GM21381 (cell line): ENCODE data around the gene ZC3H18.
A peak's percentile ranks its signal among the peaks of the same experiment; 100 is the strongest.

Experiments
- ATAC-seq: cut with Tn5 transposase; IDR thresholded peaks from one replicate; pipeline ENCODE4 v1.9.1; 2021; ENCODE audit warnings: mild to moderate bottlenecking, moderate library complexity; ENCODE audit not compliant: unreplicated experiment

Gene ZC3H18

DNA sequence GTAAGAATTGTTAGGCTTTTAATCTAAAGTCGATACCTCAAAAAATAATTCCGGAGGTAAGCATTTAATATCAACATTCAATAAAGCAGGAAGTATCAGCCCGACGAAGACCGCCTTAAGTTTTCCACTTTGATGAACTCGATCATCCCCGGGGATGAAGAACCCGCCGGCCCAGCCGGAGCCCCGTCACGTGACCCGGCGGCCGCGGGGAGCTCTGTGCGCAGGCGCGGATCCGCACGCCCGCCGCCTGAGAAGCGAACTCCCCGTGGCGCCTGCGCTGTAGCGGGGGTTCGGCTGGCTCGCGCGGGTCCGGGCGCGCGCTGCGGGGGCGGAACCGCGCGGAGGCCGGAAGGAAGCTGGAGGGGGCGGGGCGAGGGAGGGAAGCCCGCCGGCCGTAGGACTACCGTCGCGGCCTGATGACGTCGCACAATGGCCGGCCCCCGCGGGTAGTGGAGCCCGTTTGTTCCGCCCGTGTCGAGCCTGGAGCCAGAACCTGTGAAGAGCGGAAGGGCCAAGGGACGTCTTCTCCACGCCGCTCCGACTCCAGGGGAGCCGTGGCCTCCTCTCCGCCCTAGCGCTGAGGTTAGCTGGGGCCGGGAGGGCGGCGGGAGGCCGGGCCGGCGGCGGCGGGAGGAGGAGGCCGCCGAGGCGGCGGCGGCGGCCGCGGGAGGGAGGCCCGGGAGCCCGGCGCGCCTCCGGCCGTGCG, at the start of gene ZC3H18:
TSS of gene ZC3H18 (plus strand) at position 419 of the 706 bp plus-strand sequence. CDS start 6,721 bp downstream, outside the sequence.
- ATAC-seq = peak; percentile 82

DNA sequence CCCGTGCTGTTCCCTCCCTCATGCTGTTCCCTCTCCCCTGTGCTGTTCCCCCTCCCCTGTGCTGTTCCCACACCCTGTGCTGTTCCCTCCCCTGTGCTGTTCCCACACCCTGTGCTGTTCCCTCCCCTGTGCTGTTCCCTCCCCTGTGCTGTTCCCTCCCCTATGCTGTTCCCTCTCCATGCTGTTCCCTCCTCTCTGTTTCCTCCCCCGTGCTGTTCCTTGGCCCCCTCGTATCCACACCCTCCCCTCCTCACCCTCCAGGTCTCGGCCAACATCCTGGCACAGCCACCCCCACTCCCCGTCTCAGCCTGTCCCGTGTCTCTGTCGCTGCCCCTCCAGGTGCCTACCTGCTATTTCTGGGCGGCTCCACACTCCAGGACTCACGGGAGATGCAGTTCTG, 48.5 kb upstream of the ZC3H18 start:
- no peak for ATAC-seq

DNA sequence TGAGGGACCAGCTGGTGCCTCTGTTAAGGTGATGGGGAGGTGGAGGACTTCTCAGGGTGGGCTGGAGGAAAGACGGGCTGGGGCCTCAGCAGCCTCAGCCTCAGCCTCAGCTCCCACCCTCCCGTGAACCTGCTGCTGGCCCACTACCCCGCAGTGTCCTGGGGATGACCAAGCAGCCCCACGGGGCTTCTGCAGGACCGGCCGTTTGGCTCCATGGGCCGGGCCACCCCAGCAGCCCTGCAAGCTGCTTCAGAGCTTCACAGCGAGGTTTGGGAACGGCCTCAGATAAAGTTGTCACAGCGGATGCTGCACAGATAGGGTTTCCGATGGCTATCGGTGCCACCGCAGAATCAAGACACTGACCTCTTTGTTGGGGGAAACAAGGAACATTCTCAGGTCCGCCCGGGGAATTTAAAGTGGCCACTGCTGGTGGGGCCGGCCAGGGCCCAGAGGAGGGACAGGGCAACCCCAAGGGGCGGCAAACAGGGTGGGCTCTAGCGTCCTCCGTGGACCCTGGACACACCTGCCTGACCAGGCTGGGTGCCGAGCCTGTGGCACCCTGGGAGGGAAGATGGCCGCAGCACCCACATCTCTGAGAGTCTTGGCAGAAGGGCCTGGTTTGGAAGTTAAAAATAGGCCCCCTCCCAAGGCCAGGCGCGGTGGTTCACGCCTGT, 47.8 kb upstream of the ZC3H18 start:
- no peak for ATAC-seq

- ATAC-seq = no peak
Measured at GRCh38 chr16:88523309-88524161, 46.7 kb upstream of the ZC3H18 start.

DNA sequence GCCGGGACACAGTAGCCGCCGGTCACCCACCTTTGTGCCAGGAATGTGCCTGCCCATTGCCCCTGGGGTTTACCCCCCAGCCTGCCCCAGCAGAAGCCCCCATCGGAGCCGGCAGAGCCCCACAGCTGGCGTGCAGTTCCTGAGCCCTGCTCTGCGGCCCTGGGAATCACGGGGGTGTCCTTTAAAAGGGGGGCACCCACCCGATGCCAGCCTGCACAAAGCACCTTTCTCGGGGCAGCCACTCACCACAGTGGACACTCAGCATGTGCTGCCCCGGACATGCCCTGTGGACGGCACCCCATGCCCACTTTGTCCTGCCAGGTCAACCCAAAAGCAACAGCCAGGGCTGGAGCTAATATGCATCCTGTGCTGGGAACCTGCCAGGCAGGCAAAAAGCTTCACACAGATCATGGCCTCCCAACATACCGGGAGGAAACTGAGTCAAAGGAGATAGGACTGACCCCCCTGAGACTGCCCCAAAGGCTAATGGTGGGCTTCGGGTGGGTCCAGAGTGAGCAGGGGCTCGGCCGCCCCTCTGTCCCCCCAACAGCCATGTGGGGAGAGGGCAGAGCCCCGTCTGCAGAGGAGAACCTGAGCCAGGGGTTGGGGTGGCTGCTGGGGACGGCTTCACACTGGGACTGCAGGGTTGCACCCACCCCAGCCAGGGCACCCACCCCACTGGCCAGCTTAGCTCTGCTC, 45.8 kb upstream of the ZC3H18 start:
- no peak for ATAC-seq

DNA sequence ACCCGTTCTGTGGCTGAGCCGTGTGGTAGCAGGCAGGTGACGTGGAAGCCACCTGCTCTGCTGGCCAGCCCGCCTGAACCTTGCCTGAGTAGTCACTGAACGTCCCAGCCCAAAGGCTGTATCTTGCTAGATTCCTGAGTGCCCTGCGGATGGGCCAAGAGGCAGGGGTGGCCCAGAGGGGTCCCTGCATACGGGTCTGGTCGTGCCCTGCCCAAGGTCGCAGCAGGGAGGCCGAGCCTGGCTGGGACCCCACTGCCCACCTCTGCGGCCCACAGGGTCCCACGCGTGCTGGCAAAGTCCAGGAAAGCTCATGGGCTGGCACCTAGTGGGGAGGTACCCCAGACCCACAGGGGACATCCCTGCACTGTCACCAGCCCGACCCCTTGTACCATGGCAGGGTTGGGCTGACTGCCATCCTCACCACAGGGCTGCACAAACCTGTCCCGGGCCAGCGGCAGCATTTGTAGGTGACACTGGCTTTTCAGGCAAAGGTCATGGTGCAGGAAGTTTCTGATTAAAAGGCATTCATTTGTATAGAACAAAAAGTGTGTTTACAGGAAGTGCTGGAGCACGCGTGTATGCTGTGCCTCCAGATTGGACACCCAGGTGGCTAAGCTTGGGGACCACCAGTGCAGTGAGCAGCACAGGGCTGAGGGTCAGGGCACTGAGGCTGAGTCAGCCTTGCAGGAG, 45.1 kb upstream of the ZC3H18 start:
- no peak for ATAC-seq

- no peak for ATAC-seq
Measured at GRCh38 chr16:88525663-88525990, 44.6 kb upstream of the ZC3H18 start.

DNA sequence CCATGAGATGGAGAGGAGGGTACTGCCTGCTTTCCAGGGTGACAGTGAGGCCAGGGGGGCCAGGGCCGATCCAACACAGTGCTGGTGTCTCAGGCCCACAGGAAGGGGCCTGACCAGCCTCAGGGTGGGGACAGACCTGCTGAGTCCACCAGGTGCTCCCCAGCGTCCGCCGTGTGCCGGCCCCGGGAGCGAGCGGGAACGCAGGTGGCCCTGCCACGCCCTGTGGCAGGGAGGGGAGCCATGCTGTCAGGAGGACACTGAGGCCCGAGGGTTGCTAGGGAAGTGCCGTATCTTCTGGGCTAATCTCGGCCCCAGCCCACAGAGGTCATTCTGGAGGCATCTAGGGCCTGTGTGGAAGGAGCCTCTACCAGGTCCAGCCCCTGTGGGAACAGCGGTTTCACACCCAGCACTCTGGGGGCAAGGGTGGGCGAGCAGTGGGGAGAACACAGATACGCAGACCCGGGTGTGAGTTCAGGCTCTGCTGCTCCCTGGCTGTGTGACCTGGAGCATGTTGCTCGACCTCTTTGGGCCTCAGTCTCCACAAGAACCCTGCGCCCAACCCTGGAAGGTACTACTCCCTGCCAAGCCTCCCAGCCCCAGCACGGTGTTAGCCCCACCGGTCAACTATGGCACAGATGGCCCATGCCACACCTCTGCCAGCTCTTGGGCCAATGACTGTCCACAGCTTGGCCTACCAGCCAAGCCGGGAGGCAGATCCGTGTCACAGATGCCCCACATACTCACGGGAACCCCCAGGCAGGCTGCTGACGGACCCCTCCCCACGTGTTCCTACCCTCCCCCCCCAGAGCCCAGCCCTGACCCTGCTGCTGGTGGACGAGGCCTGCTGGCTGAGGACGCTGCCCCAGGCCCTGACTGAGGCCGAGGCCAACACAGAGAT, 43.9 kb upstream of the ZC3H18 start:
- ATAC-seq = no peak

DNA sequence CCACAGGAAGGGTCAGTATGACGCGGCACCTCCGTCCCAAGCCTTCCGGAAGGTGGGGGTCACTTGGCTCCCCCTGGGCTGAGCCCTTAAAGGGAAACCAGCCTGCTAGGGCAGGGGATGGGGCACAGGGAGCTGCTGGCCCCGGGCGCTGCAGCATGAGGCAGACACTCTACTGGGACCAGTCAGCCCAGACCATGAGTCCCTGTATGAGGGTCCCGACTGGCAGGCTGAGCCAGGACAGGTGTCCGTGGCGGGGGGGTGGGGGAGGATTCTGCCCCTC, 43.4 kb upstream of the ZC3H18 start:
- no peak for ATAC-seq

DNA sequence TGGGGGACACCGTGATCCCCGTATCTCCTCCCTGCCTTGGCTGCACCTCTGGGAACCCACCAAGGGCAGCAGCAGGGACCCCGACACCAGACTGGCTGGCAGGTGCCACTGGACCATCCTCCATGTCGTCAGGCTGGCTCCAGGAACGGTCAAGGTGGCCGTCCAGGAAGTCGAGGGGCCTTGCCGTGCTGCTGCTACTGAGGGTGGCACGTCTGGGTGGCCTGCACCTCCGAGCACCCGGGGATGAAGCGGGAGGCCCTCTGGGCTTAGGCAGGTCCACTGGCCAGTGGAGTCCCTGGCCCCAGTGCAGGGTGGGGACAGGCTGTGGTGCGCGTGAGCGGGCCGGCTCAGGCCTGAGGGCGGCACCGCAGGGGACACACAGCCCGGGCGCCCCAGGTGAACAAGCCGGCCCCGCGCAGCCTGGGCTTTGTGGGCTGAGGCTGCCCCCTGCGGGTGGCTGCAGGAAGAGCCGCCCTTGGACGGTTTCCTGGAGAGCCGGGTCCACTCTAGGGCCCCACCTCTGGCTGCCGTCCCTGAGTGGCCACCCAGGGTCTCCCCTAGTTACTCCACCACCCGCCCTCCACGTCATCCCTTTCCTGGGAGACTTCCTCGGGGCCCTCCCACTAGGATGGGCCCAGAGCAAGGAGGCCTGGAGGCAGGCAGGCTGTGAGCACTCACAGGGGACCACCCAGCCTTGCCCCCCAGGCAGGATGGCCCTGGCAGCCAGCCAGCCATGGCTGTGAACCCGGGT, 42.8 kb upstream of the ZC3H18 start:
- ATAC-seq = no peak

- ATAC-seq = no peak
Measured at GRCh38 chr16:88527937-88528743, 42.1 kb upstream of the ZC3H18 start.

DNA sequence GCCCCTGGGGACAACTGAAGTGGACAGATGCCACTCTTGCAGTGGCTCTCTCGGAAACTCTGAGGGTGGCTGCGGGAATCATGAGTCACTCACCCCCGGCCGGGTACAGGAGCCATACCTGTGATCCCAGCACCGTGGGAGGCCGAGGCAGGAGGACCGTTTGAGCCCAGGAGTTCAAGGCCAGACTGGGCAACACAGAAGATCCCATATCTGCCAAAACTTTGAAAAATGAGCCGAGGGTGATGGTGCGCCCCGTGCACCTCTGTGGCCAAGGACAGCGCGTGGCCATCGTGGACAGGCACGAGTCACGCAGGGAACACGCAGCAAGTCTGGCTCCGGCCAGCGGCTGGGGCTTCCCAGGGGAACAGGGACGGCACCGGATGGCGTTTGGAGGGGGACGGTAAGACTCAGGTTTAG, 41.3 kb upstream of the ZC3H18 start:
- ATAC-seq = no peak

- ATAC-seq = no peak
Measured at GRCh38 chr16:88529596-88529995, 40.6 kb upstream of the ZC3H18 start.

DNA sequence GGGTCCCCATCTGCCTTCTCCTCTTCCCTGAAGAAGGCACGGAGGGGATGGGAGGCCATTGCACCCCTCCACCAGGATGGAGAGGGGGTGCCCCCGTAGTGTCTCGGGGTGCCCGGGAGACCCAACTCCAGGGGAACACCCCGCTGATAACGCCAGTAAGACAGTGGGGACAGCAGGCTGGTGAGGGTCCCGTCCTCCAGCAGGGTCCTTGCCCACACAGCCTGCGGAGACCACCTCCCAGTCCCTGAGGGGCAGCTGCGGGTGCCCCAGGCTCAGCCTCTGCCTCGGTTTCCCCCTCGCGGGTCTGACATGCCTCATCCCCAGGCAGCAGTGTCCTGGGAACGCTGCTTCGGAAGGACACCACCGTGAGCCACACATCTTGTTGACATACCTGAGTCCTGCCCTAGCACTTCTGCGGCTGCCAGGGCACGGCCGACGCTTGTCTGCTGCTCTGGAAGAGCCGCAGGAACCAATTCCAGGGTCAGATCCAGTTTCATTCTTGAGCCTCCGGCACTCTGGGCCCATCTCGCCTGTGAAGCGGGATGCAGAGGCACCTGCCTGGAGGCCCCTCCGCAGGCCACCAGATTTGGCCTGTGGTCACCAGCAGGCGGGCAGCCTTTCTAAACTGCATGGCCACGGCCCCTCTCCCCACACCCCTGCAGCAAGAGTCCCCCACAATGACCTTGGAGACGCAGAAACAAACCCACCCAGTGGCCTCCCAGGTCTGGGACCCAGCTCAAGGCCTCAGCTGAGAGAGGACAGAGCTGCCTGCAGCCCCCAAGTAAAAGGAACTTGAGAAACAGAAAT, 39.9 kb upstream of the ZC3H18 start:
- ATAC-seq = no peak

- no peak for ATAC-seq
Measured at GRCh38 chr16:88530858-88531203, 39.4 kb upstream of the ZC3H18 start.

DNA sequence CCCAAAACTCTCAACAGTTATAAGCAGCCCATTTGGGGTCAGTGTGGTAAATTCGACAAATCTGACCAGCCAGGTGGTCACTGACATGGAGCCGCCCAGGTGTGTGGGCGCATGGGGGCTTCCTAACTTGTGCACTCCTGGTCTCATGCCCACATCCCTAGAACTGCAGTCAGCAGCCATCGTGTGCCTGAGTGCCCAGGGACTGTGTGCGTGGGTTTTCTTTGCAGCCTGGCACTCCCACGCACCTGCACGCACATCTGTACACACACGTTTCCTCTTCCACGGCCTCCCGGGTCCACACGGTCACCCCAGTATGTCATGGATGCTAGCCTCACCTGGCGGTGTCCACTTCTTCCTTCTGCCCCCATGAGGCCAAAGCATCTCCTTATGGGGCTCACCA, 38.9 kb upstream of the ZC3H18 start:
- no peak for ATAC-seq

- ATAC-seq = no peak
Measured at GRCh38 chr16:88531931-88532433, 38.2 kb upstream of the ZC3H18 start.
